Stimulated activated CD4-positive, alpha-beta T cell treated with anti-CD3 and anti-CD28 coated beads, Interleukin-4, amount 100 ng/mL, for 1 hour (primary cell): Measurements from ENCODE around the gene MLXIPL.
A peak's percentile ranks its signal among the peaks of the same experiment; 100 is the strongest.
"Not testable (repeated sequence)": the region's sequence is repeated elsewhere in the genome, so short reads cannot be mapped to it uniquely, and the experiment has no call there.

Experiments used
- DNase-seq: peaks from one replicate; pipeline ENCODE4 v3.0.0-alpha.2; 2020

Gene MLXIPL, protein sequence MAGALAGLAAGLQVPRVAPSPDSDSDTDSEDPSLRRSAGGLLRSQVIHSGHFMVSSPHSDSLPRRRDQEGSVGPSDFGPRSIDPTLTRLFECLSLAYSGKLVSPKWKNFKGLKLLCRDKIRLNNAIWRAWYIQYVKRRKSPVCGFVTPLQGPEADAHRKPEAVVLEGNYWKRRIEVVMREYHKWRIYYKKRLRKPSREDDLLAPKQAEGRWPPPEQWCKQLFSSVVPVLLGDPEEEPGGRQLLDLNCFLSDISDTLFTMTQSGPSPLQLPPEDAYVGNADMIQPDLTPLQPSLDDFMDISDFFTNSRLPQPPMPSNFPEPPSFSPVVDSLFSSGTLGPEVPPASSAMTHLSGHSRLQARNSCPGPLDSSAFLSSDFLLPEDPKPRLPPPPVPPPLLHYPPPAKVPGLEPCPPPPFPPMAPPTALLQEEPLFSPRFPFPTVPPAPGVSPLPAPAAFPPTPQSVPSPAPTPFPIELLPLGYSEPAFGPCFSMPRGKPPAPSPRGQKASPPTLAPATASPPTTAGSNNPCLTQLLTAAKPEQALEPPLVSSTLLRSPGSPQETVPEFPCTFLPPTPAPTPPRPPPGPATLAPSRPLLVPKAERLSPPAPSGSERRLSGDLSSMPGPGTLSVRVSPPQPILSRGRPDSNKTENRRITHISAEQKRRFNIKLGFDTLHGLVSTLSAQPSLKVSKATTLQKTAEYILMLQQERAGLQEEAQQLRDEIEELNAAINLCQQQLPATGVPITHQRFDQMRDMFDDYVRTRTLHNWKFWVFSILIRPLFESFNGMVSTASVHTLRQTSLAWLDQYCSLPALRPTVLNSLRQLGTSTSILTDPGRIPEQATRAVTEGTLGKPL

DNA sequence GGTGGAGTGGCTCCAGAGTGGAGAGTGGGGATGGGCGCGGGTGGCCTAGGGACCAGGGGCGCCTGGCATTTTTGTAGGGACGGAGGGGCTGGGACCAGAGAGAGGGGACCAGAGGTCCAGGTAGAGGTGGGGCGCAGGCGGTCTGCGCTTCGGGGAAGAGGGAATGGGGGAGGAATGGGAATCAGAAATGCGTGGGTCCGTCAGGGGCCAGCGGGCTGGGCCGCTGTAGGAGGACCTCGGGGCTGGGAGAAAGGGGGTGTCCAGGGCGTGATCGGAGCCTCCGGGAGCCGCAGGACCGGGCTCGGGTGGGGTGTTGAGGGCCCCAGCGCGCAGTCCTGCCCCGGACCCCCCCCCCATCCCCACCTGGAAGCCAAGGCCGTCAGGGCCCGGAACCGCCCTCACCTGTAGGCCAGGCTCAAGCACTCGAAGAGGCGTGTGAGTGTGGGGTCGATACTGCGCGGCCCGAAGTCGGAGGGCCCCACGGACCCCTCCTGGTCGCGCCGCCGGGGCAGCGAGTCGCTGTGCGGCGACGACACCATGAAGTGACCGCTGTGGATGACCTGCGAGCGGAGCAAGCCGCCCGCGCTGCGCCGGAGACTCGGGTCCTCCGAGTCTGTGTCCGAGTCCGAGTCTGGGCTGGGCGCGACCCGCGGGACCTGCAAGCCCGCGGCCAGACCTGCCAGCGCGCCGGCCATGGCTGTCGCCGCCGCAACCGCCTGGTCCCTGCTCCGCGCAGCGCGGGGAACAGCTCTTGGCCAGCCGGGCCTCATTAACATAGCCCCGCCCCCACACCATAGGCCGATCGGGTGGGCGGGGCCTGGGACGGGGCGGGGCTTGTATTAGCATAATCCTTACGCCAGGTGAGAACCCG, at the start of gene MLXIPL:
MLXIPL (minus strand) TSS at position 725 of the 871 bp plus-strand sequence; CDS start at position 695, 30 bp downstream.
- peak; percentile 65 for DNase-seq

DNA sequence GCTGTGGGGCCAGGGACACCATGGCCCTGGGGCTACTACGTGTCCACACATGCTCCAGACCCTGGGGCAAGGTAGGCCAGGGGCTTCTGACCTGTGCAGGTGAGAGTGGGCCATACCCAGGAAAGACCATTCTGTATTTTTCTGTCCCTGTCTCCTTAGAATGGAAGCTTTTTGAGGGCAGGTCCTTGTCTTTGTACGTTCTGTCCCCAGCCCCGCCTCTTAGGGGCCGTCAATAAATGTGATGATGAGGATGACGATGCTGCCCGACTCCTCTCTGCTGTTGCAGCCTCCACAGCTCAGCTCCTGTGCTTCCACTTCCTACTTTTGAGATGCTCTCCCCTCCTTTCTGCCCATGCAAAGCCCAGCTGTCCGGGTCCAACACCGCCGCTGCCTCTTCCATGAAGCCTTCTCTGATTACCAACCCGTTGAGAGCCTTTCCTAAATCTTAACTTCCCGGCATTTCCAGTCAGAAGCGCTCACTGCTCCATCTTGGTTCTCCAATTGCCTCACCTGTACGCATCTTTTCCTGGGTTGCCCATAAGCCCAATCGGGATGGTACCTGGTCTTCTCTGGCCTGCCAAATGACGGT, 47.6 kb upstream of the MLXIPL start:
- DNase-seq, result no peak

DNA sequence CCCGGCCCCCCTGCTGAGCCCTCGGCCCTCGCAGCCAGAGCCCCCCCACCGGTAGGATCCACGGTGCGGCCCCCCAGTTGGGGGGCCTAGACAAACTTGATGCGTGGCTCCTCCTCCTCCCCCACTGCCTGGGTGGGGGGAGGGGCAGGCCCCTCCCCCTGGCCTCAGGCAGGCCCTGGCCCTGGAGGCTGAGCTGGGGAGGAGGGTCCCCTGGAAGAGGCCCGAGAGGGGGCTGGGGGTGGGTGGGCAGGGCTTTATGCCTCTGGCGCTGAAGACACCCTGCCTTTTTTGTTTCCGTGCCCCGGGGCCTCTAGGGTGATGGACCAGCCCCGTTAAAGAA, 47.0 kb upstream of the MLXIPL start:
- DNase-seq, result no peak

DNA sequence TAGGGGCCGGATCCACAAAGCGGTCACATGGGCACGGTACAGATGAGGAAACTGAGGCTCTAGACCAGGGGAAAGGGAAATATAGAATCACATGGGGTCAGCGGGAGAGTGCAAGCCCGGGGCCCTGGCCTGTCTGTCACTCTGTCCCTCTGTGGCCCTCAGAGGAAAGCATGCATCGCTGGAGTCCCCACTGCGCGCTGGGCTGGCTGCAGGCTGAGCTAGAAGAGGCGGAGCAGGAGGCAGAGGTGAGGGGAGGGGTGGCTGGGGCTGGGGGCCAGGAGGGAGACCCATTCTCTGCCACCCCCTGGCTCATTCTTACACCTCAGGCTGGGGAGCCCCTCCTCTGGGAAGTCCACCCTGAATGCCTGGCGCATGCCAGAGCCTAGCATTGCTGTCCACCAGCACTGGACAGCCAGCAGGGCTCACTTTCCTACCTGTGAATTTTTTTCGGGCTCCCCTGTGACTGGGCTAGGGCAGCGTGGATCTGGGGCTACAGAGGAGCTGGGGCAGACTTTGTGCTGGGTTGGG, 45.6 kb upstream of the MLXIPL start:
- DNase-seq, result no peak

DNA sequence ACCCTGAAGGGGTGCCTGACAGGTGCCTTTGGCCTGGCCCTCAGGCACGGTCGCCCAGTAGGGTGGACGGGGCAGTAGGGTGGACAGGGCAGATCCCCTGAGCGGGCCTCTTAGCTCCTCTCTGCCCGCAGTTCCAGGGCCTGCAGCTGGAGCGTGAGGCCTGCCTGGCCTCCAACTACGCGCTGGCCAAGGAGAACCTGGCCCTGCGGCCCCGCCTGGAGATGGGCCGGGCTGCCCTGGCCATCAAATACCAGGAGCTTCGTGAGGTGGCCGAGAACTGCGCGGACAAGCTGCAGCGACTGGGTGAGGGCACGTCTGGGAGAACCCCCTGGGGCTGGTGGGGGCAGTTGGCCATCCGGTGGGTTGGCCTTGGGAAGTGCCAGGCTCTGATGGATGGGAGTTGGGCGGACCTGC, 45.0 kb upstream of the MLXIPL start:
- no peak for DNase-seq

DNA sequence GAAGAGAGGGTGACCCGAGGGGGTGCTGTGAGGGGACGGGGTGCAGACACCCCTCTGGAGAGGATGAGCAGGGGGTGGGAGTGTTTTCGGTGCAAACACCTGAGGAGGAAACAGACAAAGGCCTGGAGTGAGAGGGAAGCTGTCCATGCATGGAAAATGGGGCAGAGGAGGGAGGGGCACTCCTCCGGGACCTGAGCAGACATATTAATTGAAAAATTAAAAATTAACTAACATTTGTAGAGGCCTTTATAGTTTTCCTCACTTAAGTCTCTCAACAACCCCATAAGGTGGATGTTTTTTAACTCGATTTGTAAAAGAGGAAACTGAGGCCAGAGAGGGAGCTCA, 44.5 kb upstream of the MLXIPL start:
- DNase-seq, result no peak

DNA sequence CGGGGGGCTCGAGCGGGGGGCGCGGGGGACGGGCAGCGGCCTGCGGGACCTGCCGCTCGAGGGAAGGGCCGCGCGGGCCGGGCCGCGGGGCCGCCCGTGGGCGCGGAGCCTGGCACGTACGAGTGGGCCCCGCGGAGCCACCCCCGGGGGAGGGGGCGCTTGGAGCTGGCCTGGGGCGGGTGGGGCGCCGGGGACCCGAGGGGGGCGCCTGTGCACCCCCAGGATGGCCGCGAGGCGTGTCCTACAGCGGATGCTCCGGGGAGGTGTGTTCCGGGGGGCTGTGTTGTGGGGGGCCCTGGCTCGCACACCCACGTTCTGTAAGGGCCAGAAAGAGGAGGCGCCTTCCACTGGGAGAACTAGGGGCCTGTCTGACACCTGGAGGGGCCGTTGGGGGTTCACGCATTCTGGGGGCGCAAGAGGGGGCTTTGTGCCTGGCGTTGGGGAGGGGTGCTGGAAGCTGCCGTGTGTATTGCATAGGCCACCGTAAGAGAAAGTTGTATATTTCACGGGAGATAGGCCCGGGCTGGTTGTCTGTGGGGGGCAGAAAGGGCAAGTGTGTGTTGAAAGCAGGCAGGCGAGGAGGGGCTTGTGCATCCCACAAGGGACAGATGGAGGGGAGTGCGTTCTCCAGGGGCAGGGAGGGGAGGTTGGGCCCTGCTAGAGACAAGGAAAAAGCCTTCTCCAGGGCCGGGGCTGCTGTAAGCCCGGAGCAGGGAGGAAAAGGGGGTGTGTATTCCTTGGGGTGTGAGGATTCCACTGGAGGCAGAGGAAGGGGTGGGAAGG, 44.0 kb upstream of the MLXIPL start:
- no peak for DNase-seq

DNA sequence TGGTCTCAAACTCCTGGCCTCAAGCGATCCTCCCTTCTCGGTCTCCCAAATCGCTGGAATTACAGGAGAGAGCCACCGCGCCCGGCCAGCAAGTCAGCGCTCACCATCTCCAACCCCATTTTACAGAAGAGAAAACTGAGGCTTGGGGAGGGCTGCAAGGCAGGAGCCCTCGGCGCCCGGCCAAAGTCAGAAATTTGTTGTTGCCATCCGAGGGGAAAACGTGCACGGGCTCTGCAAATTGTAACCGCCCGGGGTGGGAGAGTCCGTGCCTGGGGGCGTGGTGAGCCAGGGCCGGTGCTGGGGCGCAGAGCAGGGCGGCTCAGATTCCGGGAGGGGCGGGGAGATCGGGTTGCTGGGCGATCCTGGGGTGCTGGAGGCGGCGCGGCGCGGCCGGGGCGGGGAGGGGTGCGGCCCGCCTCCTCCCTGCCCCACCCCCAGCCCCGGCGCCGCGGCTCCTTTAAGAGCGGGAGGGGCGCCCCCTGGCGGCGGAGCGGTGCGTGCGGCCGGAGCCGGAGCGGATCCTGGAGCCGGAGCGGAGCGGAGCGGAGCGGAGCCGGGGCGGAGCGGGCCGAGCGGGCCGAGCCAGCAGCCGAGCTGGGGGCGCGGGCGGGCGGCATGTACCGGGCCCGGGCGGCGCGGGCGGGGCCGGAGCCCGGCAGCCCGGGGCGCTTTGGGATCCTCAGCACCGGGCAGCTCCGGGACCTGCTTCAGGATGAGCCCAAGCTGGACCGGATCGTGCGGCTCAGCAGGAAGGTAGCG, 43.2 kb upstream of the MLXIPL start, which contains the start of gene VPS37D:
VPS37D (plus strand) TSS at position 488 of the 759 bp plus-strand sequence; CDS start at position 616, 128 bp downstream.
- peak; percentile 94 for DNase-seq

DNA sequence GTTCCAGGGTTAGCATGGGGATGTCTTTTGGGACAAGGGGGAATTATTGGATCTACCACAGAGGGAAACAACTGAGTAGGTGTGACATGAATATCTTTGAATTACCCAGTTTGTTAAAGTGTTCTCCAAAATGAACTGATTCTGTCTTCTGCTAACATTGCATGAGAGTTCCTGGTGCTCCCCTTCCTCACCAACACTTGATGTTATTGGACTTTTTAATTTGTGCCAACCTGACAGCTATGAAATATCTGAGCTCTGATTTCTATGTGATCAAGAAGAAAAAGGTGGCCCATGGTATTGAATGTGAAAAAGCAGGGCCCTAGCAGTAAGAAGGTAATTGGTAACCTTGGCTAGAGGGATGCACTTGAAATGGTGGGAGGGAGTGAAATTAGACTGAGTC, 38.7 kb upstream of the MLXIPL start:
- no peak for DNase-seq

DNA sequence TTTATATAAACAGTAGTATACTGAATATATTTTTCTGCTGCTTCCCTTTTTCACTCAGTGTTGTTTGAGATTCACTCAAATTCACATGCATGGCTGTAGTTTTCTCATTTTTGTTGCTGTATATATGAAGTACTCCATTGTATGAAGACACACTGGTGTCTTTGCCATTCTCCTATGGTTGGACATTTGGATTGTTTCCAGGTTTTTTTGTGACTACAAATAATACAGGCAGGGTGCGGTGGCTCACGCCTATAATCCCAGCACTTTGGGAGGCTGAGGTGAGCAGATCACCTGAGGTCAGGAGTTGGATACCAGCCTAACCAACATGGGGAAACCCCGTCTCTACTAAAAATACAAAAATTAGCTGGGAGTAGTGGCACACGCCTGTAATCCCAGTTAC, 36.3 kb upstream of the MLXIPL start:
- DNase-seq, result not testable (repeated sequence)

DNA sequence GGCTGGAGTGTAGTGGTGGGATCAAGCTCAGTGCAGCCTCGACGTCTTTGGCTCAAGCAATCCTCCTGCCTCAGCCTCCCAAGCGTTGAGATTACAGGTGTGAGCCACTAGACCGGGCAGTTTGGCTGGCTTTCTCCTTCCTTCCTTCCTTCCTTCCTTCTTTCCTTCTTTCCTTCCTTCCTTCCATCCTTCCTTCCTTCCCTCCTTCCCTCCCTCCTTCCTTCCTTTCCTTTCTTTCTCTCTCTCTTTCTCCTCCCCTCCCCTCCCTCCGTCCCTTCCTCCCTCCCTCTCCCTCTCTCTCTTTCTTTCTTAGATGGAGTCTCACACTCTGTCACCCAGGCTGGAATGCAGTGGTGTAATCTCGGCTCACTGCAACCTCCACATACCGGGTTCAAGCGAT, 35.7 kb upstream of the MLXIPL start:
- DNase-seq, result no peak

DNA sequence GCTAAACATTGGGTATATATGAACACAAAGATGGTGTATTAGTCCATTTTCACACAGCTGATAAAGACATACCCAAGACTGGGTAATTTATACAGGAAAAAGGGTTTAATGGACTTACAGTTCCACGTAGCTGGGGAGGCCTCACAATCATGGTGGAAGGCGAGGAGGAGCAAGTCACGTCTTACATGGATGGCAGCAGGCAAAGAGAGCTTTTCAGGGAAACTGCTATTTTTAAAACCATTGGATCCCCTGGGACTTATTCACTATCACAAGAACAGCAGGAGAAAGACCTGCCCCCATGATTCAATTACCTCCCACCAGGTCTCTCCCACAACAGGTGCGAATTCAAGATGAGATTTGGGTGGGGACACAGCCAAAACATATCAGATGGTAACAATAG, 31.0 kb upstream of the MLXIPL start:
- not testable (repeated sequence) for DNase-seq

DNA sequence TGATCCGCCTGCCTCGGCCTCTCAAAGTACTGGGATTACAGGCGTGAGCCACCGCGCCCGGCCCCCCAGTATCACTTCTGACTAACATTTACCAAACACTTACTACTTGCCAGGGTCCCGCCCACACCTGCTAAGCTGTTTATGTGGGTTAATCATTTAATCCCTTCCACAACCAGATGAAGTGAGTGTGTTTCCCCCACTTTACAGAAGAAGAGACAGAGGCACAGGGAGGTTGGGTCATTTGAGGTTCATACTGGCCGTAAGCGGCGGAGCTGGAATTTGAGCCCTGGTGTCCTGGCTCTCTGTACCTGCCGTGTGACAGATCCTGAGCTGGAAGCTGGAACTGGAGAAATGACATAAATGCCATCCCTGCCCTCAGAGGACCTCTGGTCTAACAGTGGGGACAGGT, 28.2 kb upstream of the MLXIPL start:
- no peak for DNase-seq

DNA sequence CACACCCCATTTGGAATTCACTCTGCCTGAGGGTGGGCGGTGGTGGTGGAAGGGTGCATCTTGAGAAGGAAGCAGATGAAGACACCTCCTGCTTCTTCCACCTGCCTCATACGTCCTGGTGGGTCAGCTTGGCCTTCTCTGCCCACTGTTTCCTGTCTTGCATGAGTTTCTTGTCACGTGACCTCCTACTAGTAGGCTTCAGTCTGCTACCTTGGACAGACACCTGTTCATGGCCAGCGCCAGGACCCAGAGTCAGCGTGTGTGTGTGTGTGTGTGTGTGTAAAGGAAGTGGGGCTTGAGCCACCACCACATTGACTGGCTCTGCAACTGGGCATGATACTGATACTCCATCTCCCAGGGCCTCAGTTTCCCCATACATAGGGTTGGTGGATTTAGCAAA, 26.2 kb upstream of the MLXIPL start:
- DNase-seq, result no peak

DNA sequence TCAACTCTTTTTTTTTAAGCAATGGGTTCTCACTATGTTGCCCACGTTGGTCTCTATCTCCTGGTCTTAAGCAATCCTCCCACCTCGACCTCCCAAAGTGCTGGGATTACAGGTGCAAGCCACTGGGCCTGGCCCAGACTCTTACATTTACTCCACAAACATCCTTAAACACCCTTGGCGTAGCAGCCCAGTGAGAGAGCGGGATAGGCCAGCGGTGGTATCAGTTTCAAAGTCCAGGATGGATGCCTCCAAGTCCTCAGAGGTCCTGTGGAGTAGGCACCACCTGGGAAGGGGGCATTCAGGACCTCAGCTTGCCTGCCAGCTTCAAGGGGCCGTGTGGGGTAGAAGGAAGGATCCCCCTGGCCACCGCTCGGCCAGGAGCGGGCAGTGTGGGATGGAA, 25.3 kb upstream of the MLXIPL start:
- DNase-seq, result no peak

DNA sequence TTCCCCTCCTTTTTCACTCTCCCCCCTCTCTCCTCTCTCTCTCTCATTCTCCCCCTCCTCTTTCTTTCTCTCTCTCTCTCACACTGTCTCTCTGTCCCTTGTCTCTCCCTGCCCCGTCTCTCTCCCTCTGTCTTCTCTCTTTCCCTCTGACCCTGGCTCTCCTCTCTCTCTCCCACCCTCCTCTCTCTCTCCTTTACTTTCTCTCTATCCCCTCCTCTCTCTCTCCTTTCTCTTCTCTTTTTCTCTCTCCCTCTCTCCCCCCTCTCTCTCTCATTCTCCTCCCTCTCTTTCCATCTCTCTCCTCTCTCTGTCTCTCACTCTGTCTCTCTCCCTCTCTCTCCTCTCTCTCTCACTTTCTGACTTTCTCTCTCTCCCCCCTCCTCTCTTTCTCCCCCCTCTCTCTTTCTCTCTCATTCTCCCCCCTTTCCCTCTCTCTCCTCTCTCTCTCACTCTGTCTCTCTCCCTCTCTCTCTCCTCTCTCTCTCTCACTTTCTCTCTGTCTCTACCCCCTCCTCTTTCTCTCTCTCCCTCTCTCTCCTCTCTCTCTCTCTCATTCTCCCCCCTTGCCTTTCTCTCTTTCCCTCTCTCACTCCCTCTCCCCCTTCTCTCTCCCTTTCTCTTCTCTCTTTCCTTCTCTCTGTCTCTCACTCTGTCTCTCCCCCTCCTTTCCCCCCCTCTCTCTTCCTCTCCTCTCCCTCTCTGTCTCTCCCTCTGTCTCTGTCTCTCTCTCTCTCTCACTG, 24.4 kb upstream of the MLXIPL start:
- no peak for DNase-seq

DNA sequence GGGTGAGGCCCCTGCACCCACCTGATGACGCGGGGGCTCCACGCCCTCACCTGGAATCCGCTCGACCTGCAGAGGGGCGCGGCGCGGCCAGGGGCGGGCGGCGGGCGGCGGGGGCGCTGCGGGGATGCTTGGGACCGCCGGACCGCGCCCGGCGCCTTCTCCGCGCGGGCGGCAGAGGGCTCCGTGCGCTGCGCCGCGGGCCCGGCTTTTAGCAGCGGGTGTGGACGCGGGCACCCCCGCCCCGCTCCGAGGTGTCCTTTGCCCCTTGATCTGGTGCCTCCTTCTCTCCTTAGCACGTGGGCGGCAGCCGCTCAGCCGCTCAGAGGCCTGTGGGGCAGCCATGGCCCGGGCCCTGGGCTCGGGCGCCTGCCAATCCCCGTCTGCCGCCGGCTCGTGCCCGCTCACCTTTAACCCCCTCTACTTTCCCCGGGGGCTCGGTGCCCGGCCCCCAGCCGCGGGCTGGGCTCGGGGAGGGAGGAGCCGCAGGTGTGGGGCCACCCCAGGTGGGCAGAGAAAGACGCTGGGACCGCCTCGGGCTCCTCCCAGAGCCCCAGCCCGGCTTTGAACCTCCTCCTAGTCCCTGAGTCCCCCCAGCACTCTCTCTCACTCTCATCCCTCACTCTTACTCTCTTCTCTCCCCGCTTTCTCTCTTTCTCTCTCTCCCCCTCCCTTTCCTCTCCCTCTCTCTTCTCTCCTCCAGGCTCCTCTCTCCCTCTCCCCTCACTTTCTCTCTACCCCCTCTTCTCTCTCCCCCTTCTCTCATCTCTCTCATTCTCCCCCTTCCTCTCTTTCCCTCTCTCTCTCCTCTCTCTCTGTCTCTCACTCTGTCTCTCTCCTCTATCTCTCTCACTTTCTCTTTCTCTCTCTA, 23.6 kb upstream of the MLXIPL start:
- DNase-seq, result peak; percentile 27

DNA sequence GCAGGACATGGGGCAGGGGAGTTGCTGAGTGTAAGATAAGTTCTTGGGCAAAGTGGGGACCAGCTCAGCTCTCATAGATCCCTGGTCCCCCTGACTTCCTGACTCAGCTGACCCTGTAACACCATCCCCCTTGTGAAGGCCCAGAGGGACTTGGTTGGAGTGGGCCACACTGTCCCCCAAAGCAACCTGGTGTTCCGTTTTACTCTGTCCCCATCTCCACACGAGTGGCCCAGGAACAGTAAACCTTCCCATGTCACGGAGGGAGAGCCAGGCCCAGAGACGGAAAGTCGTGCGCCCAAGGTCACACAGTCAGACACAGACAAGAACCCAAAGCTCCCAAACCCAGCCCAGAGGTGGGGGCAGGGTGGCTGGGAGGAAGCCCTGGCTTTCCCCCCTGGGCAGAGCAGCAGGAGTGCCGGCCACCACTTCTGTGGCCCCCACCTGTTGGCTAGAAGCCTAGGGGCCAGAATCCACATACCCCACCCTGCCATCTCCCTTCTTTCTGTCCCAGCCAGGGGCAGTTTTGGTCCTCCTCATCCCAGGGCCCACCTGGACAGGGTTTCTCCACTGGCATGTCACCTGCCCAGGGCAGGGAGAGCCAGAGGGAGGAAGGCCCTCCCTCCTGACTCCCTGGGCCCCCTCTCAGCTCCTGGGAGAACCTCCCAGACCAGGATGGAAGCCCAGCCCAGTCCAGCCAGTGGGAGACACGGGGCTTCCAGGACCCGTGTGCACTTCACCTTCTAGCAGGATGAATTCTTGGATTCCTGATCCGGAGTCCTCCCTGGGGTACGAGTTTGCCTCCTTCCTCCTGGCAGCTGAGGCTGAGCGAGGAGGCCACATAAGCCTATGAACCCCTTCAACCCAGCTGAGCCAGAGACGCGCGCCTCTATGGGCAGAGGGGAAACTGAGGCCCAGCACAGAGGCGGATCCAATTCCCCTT, 22.7 kb upstream of the MLXIPL start:
- DNase-seq, result no peak
